Measurements from ENCODE around the gene RFX3.

RFX3 gene

GRCh38 chr9:3285365-3286161 is 240.2 kb downstream of the RFX3 start:
- H3K9me3 ChIP-seq (ENCODE audit: control insufficient read depth, insufficient read depth, low read length) = no peaks in the 10 kb centered on the region
- no peak for DNase-seq (ENCODE audit: low read depth, low spot score)

GRCh38 chr9:3282365-3282764 is 243.4 kb downstream of the RFX3 start:
- Histone ChIP-seq H3K36me3 (ENCODE audit: control insufficient read depth, insufficient read depth, low read length) (no peaks in the 10 kb centered on the region), H3K27me3 (ENCODE audit: control insufficient read depth, insufficient read depth, low read length) (no peaks in the 10 kb centered on the region), H3K27ac (ENCODE audit: low read length) (no peak overlapping the region), H3K4me3 (ENCODE audit: low read length) (no peak overlapping the region), H3K9me3 (ENCODE audit: control insufficient read depth, insufficient read depth, low read length) (no peaks in the 10 kb centered on the region), H3K4me1 (ENCODE audit: control insufficient read depth, insufficient read depth, low read length) (no peaks in the 10 kb centered on the region)
- no CpG with 5 or more reads among the region's 3 CpGs for WGBS (ENCODE audit: insufficient coverage, insufficient read length)
- DNase-seq (ENCODE audit: low read depth, low spot score) = no peak

More at GRCh38 chr9:3285365-3286161, 240.2 kb downstream of the RFX3 start:
- no peak overlapping the region for H3K4me3 ChIP-seq (ENCODE audit: low read length)
- no CpG with 5 or more reads among the region's 1 CpG for WGBS (ENCODE audit: insufficient coverage, insufficient read length)
- H3K27ac ChIP-seq (ENCODE audit: low read length) = no peak overlapping the region
- H3K4me1 ChIP-seq (ENCODE audit: control insufficient read depth, insufficient read depth, low read length) = peaks cover 2% of the 10 kb centered on the region; the same call in 1 of the 2 replicates
- H3K36me3 ChIP-seq (ENCODE audit: control insufficient read depth, insufficient read depth, low read length) = no peaks in the 10 kb centered on the region
- H3K27me3 ChIP-seq (ENCODE audit: control insufficient read depth, insufficient read depth, low read length) = no peaks in the 10 kb centered on the region

- H3K9me3 ChIP-seq (ENCODE audit: control insufficient read depth, insufficient read depth, low read length) = no peaks in the 10 kb centered on the region
- H3K27me3 ChIP-seq (ENCODE audit: control insufficient read depth, insufficient read depth, low read length) = no peaks in the 10 kb centered on the region
- H3K4me1 ChIP-seq (ENCODE audit: control insufficient read depth, insufficient read depth, low read length) = no peaks in the 10 kb centered on the region
- H3K4me3 ChIP-seq (ENCODE audit: low read length) = no peak overlapping the region
- no peaks in the 10 kb centered on the region; the same call in 1 of the 2 replicates for H3K36me3 ChIP-seq (ENCODE audit: control insufficient read depth, insufficient read depth, low read length)
- no peak overlapping the region for H3K27ac ChIP-seq (ENCODE audit: low read length)
- no peak for DNase-seq (ENCODE audit: low read depth, low spot score)
Observed at GRCh38 chr9:3281399-3281798, 244.4 kb downstream of the RFX3 start.

GRCh38 chr9:3277200-3277599 is 248.6 kb downstream of the RFX3 start:
- Histone ChIP-seq H3K9me3 (ENCODE audit: control insufficient read depth, insufficient read depth, low read length) (no peaks in the 10 kb centered on the region), H3K27me3 (ENCODE audit: control insufficient read depth, insufficient read depth, low read length) (no peaks in the 10 kb centered on the region), H3K36me3 (ENCODE audit: control insufficient read depth, insufficient read depth, low read length) (no peaks in the 10 kb centered on the region; the same call in 1 of the 2 replicates), H3K4me3 (ENCODE audit: low read length) (no peak overlapping the region), H3K27ac (ENCODE audit: low read length) (no peak overlapping the region), H3K4me1 (ENCODE audit: control insufficient read depth, insufficient read depth, low read length) (no peaks in the 10 kb centered on the region)
- DNase-seq (ENCODE audit: low read depth, low spot score) = no peak
- WGBS (ENCODE audit: insufficient coverage, insufficient read length) = 100% methylated on average over 1 of the region's 2 CpGs

- WGBS (ENCODE audit: insufficient coverage, insufficient read length) = no CpG with 5 or more reads among the region's 2 CpGs
- Histone ChIP-seq H3K4me3 (ENCODE audit: low read length) (no peak overlapping the region), H3K27me3 (ENCODE audit: control insufficient read depth, insufficient read depth, low read length) (no peaks in the 10 kb centered on the region), H3K36me3 (ENCODE audit: control insufficient read depth, insufficient read depth, low read length) (no peaks in the 10 kb centered on the region; the same call in 1 of the 2 replicates), H3K9me3 (ENCODE audit: control insufficient read depth, insufficient read depth, low read length) (no peaks in the 10 kb centered on the region), H3K27ac (ENCODE audit: low read length) (no peak overlapping the region), H3K4me1 (ENCODE audit: control insufficient read depth, insufficient read depth, low read length) (peaks cover 3% of the 10 kb centered on the region)
- DNase-seq (ENCODE audit: low read depth, low spot score) = no peak
Observed at GRCh38 chr9:3271581-3271980, 254.2 kb downstream of the RFX3 start.

GRCh38 chr9:3271157-3271556 is 254.6 kb downstream of the RFX3 start:
- no CpG with 5 or more reads among the region's 1 CpG for WGBS (ENCODE audit: insufficient coverage, insufficient read length)
- Histone ChIP-seq H3K27me3 (ENCODE audit: control insufficient read depth, insufficient read depth, low read length) (no peaks in the 10 kb centered on the region), H3K27ac (ENCODE audit: low read length) (no peak overlapping the region), H3K4me3 (ENCODE audit: low read length) (no peak overlapping the region), H3K36me3 (ENCODE audit: control insufficient read depth, insufficient read depth, low read length) (no peaks in the 10 kb centered on the region), H3K4me1 (ENCODE audit: control insufficient read depth, insufficient read depth, low read length) (peaks cover 3% of the 10 kb centered on the region), H3K9me3 (ENCODE audit: control insufficient read depth, insufficient read depth, low read length) (no peaks in the 10 kb centered on the region)
- DNase-seq (ENCODE audit: low read depth, low spot score) = no peak

- H3K4me3 ChIP-seq (ENCODE audit: low read length) = no peak overlapping the region
- no CpG with 5 or more reads among the region's 1 CpG for WGBS (ENCODE audit: insufficient coverage, insufficient read length)
- no peaks in the 10 kb centered on the region for H3K27me3 ChIP-seq (ENCODE audit: control insufficient read depth, insufficient read depth, low read length)
- H3K4me1 ChIP-seq (ENCODE audit: control insufficient read depth, insufficient read depth, low read length) = peaks cover 3% of the 10 kb centered on the region
- H3K36me3 ChIP-seq (ENCODE audit: control insufficient read depth, insufficient read depth, low read length) = no peaks in the 10 kb centered on the region
- H3K9me3 ChIP-seq (ENCODE audit: control insufficient read depth, insufficient read depth, low read length) = no peaks in the 10 kb centered on the region
- no peak overlapping the region for H3K27ac ChIP-seq (ENCODE audit: low read length)
- no peak for DNase-seq (ENCODE audit: low read depth, low spot score)
Observed at GRCh38 chr9:3268223-3268622, 257.6 kb downstream of the RFX3 start.

- Histone ChIP-seq H3K9me3 (ENCODE audit: control insufficient read depth, insufficient read depth, low read length) (no peaks in the 10 kb centered on the region), H3K4me3 (ENCODE audit: low read length) (no peak overlapping the region), H3K36me3 (ENCODE audit: control insufficient read depth, insufficient read depth, low read length) (no peaks in the 10 kb centered on the region), H3K27ac (ENCODE audit: low read length) (no peak overlapping the region), H3K4me1 (ENCODE audit: control insufficient read depth, insufficient read depth, low read length) (no peaks in the 10 kb centered on the region; the same call in 1 of the 2 replicates), H3K27me3 (ENCODE audit: control insufficient read depth, insufficient read depth, low read length) (no peaks in the 10 kb centered on the region)
- WGBS (ENCODE audit: insufficient coverage, insufficient read length) = no CpG with 5 or more reads among the region's 3 CpGs
- DNase-seq (ENCODE audit: low read depth, low spot score) = no peak
Observed at GRCh38 chr9:3263698-3264097, 262.1 kb downstream of the RFX3 start.

- no peak overlapping the region for H3K27ac ChIP-seq (ENCODE audit: low read length)
- no peak overlapping the region for H3K4me3 ChIP-seq (ENCODE audit: low read length)
- H3K36me3 ChIP-seq (ENCODE audit: control insufficient read depth, insufficient read depth, low read length) = no peaks in the 10 kb centered on the region
- H3K27me3 ChIP-seq (ENCODE audit: control insufficient read depth, insufficient read depth, low read length) = no peaks in the 10 kb centered on the region
- no peak for DNase-seq (ENCODE audit: low read depth, low spot score)
- WGBS (ENCODE audit: insufficient coverage, insufficient read length) = no CpG with 5 or more reads among the region's 10 CpGs
- no peaks in the 10 kb centered on the region for H3K9me3 ChIP-seq (ENCODE audit: control insufficient read depth, insufficient read depth, low read length)
- H3K4me1 ChIP-seq (ENCODE audit: control insufficient read depth, insufficient read depth, low read length) = no peaks in the 10 kb centered on the region; the same call in 1 of the 2 replicates
Observed at GRCh38 chr9:3262826-3263529, 262.8 kb downstream of the RFX3 start.

- H3K4me1 ChIP-seq (ENCODE audit: control insufficient read depth, insufficient read depth, low read length) = no peaks in the 10 kb centered on the region; the same call in 1 of the 2 replicates
- no peak overlapping the region for H3K27ac ChIP-seq (ENCODE audit: low read length)
- no CpG with 5 or more reads among the region's 5 CpGs for WGBS (ENCODE audit: insufficient coverage, insufficient read length)
- no peak overlapping the region for H3K4me3 ChIP-seq (ENCODE audit: low read length)
- H3K27me3 ChIP-seq (ENCODE audit: control insufficient read depth, insufficient read depth, low read length) = no peaks in the 10 kb centered on the region
- DNase-seq (ENCODE audit: low read depth, low spot score) = no peak
- H3K36me3 ChIP-seq (ENCODE audit: control insufficient read depth, insufficient read depth, low read length) = no peaks in the 10 kb centered on the region
- no peaks in the 10 kb centered on the region for H3K9me3 ChIP-seq (ENCODE audit: control insufficient read depth, insufficient read depth, low read length)
Observed at GRCh38 chr9:3261484-3261883, 264.3 kb downstream of the RFX3 start.
